ENCODE results near the gene NEDD8. TPM values are rescaled to one million over a fixed set of nuclear protein-coding genes. Genes with fewer than 3 reads are reported as not detected.

NEDD8 gene
- 296 TPM for polyA plus RNA-seq (2012; ENCODE audit: insufficient read depth, insufficient read length, low read depth)

- Histone ChIP-seq H3K4me3 (ENCODE audit: low read depth, low read length) (peak within 1 kb of the TSS; percentile 90), H3K36me3 (peaks cover 25% of the 10 kb centered on the region), H3K9me3 (no peaks in the 10 kb centered on the region), H3K27me3 (no peaks in the 10 kb centered on the region), H3K4me1 (peaks cover 4% of the 10 kb centered on the region; the same call in 1 of the 2 replicates)
- peak; percentile 90 for DNase-seq
- TF ChIP-seq, protein P1, sequence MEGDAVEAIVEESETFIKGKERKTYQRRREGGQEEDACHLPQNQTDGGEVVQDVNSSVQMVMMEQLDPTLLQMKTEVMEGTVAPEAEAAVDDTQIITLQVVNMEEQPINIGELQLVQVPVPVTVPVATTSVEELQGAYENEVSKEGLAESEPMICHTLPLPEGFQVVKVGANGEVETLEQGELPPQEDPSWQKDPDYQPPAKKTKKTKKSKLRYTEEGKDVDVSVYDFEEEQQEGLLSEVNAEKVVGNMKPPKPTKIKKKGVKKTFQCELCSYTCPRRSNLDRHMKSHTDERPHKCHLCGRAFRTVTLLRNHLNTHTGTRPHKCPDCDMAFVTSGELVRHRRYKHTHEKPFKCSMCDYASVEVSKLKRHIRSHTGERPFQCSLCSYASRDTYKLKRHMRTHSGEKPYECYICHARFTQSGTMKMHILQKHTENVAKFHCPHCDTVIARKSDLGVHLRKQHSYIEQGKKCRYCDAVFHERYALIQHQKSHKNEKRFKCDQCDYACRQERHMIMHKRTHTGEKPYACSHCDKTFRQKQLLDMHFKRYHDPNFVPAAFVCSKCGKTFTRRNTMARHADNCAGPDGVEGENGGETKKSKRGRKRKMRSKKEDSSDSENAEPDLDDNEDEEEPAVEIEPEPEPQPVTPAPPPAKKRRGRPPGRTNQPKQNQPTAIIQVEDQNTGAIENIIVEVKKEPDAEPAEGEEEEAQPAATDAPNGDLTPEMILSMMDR (IDR thresholded peaks at IDR 0.05; ENCODE audit: low read depth, low read length), result no peak
These were observed at the start of gene NEDD8 for GRCh38 chr14:24232121-24232644. NEDD8 (minus strand) TSS chr14:24232367; CDS start chr14:24232267, 100 bp downstream.

- no peak for DNase-seq
- no peaks in the 10 kb centered on the region for H3K36me3 ChIP-seq
- H3K27me3 ChIP-seq, result no peaks in the 10 kb centered on the region
- no peaks in the 10 kb centered on the region for H3K9me3 ChIP-seq
- no peak overlapping the region for H3K4me3 ChIP-seq (ENCODE audit: low read depth, low read length)
- TF ChIP-seq, protein P1 (IDR thresholded peaks at IDR 0.05; ENCODE audit: low read depth, low read length), result no peak
- H3K4me1 ChIP-seq, result peaks cover 2% of the 10 kb centered on the region; the same call in 1 of the 2 replicates
These were observed 49.5 kb upstream of the NEDD8 start for GRCh38 chr14:24281636-24282035.

DNA sequence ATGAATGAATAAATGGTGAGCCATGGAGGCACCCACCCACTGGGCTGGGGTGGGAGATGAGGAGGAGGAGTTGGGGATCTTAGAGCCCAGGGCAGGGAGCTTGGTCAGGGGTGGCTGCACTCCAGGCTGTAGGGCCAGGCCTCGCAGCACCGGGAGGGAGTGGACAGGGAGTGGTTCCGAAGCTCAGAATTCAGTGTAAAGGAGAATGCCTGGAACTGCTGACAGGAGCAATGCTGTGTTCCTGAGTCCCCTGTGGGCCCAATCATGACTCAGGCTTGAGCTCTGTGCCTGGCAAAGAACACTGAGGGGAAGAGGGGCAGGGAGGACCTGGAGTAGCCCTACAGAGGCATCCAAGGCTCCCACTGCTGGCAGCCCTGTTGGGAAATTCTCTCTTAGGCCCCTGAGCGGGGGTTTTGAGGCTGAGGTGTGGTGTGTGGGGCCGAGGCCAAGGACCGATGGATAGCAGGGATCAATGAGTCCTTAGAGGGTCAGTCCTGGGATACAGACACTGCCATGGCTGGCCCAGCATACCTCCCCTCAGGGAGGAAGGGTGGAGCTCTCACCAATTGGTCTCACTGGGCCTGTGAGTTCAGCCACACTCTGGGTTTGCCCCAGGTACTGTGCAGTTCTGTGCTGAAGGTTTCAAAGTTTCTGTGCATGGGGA is 48.8 kb upstream of the NEDD8 start:
- H3K4me3 ChIP-seq (ENCODE audit: low read depth, low read length), result no peak overlapping the region
- no peaks in the 10 kb centered on the region for H3K36me3 ChIP-seq
- TF ChIP-seq, protein P1 (IDR thresholded peaks at IDR 0.05; ENCODE audit: low read depth, low read length), result no peak
- H3K27me3 ChIP-seq, result no peaks in the 10 kb centered on the region
- DNase-seq, result no peak
- peaks cover 2% of the 10 kb centered on the region; the same call in 1 of the 2 replicates for H3K4me1 ChIP-seq
- H3K9me3 ChIP-seq, result no peaks in the 10 kb centered on the region

GRCh38 chr14:24279301-24280186 is 47.4 kb upstream of the NEDD8 start:
- no peaks in the 10 kb centered on the region for H3K36me3 ChIP-seq
- DNase-seq, result peak; percentile 51
- no peak overlapping the region for H3K4me3 ChIP-seq (ENCODE audit: low read depth, low read length)
- no peaks in the 10 kb centered on the region for H3K27me3 ChIP-seq
- H3K4me1 ChIP-seq, result peaks cover 2% of the 10 kb centered on the region; the same call in 1 of the 2 replicates
- TF ChIP-seq, protein P1 (IDR thresholded peaks at IDR 0.05; ENCODE audit: low read depth, low read length), result peak; percentile 34
- no peaks in the 10 kb centered on the region for H3K9me3 ChIP-seq

DNA sequence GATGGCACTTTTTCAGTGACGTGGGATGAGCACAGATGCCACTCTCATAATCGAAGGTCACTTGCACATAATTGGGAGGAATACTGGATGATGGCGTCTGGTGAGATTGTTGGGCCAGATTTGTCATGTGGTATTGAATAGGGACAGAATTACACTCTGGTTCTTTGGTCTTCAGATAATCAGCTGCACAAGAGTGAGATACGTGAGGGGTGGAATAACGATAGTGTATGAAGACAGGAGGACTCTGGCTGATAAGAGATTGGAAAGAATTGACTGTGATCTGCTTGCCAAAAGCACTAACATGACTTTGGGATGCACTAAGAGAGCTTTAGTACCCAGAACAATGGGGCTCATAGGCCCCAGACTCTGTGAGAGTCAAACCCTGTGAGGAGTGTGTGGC is 46.3 kb upstream of the NEDD8 start:
- Histone ChIP-seq H3K4me3 (ENCODE audit: low read depth, low read length) (no peak overlapping the region), H3K4me1 (peaks cover 2% of the 10 kb centered on the region; the same call in 1 of the 2 replicates), H3K9me3 (no peaks in the 10 kb centered on the region), H3K27me3 (no peaks in the 10 kb centered on the region), H3K36me3 (no peaks in the 10 kb centered on the region)
- TF ChIP-seq, protein P1 (IDR thresholded peaks at IDR 0.05; ENCODE audit: low read depth, low read length), result no peak
- no peak for DNase-seq

All from BE2C (cell line).